HTR-8/SVneo (cell line): Measurements from ENCODE around the gene BAZ1A.
"Not testable (repeated sequence)": the region's sequence is repeated elsewhere in the genome, so short reads cannot be mapped to it uniquely, and the experiment has no call there.

Source experiments
- DNase-seq: peaks from one replicate; pipeline ENCODE4 v3.0.0; 2011; ENCODE audit warnings: low spot score, mixed read lengths; ENCODE audit not compliant: insufficient read length
- FAIRE-seq: peaks from 2 replicates; lab custom pipeline; 2011; peaks lifted over from hg19 to GRCh38; lab: Jason Lieb, UNC

BAZ1A gene

GRCh38 chr14:34737079-34737478 lies 138.1 kb downstream of the BAZ1A start:
- not testable (repeated sequence) for FAIRE-seq, DNase-seq

DNA sequence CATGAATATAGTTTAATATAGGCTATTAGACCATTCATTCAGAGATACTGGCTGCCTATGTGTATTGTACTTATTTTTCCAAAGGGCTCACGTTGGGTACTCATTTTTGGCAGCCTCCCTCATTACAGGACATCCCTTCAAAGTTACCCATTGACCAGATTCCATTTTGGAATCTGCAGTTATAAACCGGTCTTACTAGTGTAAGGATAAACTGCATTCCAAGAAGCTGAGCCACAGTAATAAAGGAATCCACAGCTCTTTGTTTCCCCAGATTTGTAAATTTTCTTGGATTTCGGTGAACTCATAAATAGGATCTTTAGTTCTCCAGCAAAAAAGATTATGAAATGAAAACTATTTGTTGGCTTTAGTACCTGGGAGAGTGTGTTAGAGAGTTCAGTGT lies 141.9 kb downstream of the BAZ1A start:
- FAIRE-seq (no peak), DNase-seq (no peak)

GRCh38 chr14:34732802-34733201 lies 142.4 kb downstream of the BAZ1A start:
- DNase-seq (no peak), FAIRE-seq (no peak)

DNA sequence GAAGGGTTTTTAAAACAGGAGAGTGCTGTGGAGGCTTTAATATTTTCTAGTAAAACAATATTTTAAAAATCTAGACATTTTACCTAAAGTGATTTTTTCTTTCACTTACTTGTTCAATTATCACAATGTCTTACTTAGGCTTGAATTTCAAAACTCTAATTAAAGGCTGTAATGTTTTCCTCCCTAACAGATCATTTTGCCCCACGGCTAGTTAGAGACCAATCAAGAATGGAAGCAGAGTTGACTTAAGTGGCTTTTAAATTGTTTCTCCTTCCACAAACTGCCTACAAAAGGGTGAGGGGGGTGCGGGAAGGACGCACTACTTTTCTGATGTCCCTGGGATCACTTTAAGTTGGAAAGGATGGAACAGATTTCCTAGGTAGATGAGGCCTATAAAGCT lies 151.3 kb downstream of the BAZ1A start:
- DNase-seq (no peak), FAIRE-seq (no peak)

GRCh38 chr14:34722723-34723545 lies 152.2 kb downstream of the BAZ1A start:
- FAIRE-seq (no peak), DNase-seq (peak; percentile 70)

DNA sequence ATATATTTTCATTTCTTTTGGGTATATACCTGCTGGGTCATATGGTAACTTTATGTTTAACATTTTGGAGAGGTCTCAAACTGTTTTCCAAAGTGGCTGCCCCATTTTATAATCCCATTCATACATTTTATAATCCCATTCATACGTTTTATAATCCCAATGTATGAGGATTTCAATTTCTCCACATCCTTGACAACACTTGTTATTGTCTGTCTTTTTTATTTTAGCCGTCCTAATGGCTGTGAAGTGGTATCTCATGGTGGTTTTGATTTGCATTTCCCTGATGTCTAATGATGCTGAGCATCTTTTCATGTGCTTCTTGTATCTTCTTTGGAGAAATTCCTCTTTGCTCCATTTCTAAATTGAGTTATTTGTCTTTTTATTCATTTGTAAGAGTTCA lies 154.0 kb downstream of the BAZ1A start:
- FAIRE-seq (no peak), DNase-seq (no peak)

- DNase-seq (no peak), FAIRE-seq (no peak)
Measured at GRCh38 chr14:34718750-34719304, 156.3 kb downstream of the BAZ1A start.

GRCh38 chr14:34715127-34715863 lies 159.9 kb downstream of the BAZ1A start:
- DNase-seq (no peak), FAIRE-seq (no peak)

- peak; percentile 73 for FAIRE-seq
- DNase-seq, result peak; percentile 80
Measured at GRCh38 chr14:34714320-34715126, 160.6 kb downstream of the BAZ1A start, which contains the start of gene CFL2. Gene CFL2, minus strand, starts transcription at chr14:34714593. Its CDS starts 53 bp downstream, at chr14:34714540.

- DNase-seq, result no peak
- no peak for FAIRE-seq
Measured at GRCh38 chr14:34713681-34714319, 161.4 kb downstream of the BAZ1A start.

GRCh38 chr14:34713122-34713680 lies 162.0 kb downstream of the BAZ1A start:
- DNase-seq, result no peak
- FAIRE-seq, result no peak

DNA sequence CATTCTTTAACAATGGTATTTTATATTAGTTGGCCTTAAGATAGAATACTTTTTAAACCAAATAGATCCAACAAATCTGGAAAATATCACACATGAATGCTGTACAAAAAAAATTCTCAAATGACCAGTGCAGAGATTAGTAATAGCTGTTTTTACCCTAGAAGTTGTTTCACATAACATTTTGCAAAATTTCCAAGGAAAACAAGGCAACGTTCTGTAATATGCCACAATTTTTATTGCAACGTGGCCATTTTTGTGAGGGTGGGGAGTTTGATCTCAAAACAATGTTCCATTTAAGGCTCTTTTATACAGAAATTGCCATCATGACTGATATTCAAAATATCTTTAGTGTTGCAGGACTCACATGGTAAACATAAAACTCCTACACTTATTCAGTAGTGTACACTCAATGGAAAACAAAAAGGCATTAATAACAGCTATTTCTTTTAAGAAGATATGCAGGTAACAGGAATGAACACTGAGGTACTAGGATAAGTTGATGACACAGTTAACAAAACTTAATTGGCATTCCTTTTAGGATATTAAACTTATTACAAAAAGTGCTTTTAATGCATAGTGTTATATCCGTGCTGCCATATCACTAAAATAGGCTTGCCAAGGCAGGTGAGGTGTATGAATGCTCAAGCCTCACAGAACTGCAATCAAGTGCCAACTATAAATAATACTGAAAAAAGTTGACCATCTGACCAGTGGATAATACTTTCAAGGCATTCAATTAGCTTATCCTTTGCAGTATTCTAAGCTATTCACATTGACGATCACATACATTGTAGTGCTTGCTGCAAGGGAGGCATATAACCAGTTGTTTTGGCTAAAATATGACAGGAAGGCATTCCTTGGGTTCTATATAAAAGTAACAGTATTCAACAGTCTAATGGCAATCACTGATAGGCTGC lies 163.1 kb downstream of the BAZ1A start:
- DNase-seq (no peak), FAIRE-seq (no peak)

- DNase-seq (peak; percentile 66), FAIRE-seq (peak; percentile 69)
Measured at GRCh38 chr14:34711169-34711568, 164.0 kb downstream of the BAZ1A start.

DNA sequence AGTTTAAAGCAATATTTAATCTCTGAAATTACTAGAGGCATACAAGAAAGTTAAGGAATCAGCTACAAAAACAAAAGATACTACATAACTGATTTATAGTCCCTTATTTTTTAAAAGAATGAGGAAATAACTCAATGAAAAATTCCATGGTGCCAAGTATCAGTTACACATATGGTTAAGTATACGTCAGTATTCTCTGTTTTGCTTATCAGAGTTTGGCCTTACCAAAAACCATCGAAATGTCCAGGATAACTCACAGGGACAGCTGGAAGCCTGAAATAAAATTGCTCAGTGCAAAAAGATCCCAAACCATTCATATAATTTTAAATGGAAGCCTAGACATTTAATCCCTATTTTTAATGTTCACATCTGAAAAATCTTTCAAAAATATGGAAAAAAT lies 164.4 kb downstream of the BAZ1A start:
- DNase-seq, result no peak
- no peak for FAIRE-seq

GRCh38 chr14:34710006-34710405 lies 165.2 kb downstream of the BAZ1A start:
- no peak for DNase-seq
- no peak for FAIRE-seq

GRCh38 chr14:34707722-34708121 lies 167.4 kb downstream of the BAZ1A start:
- DNase-seq (no peak), FAIRE-seq (no peak)
